Liver (tissue), 9 donors: ENCODE results near the gene MYRFL. TPM values are rescaled to one million over a fixed set of nuclear protein-coding genes. Genes with fewer than 3 reads are reported as not detected.

Experiments used
- DNase-seq: peaks from one replicate; pipeline ENCODE4 v3.0.0-alpha.2; 2017; ENCODE audit warnings: low spot score
- H3K27ac ChIP-seq, 2 donors: one replicate each; pipeline ENCODE4 v1.7.0; 2013; ENCODE audit warnings: inconsistent platforms in 2 of 2, low read length in 2 of 2, control low read depth in 1 of 2, low read depth in 1 of 2, mild to moderate bottlenecking in 1 of 2
- H3K27me3 ChIP-seq, 4 donors: one replicate each; pipeline versions ENCODE4 v1.6.1 to v1.7.0; 2013; ENCODE audit warnings: low read length in 3 of 4, inconsistent platforms in 1 of 4, mild to moderate bottlenecking in 1 of 4, moderate library complexity in 1 of 4; ENCODE audit not compliant: control insufficient read depth in 4 of 4, insufficient read depth in 4 of 4
- H3K36me3 ChIP-seq, 4 donors: one replicate each; pipeline versions ENCODE4 v1.6.1 to v1.7.0; 2013; ENCODE audit warnings: low read length in 3 of 4, mild to moderate bottlenecking in 3 of 4, low read depth in 1 of 4, moderate library complexity in 1 of 4; ENCODE audit not compliant: control insufficient read depth in 4 of 4, insufficient read depth in 3 of 4
- H3K4me1 ChIP-seq, 4 donors: one replicate each; pipeline versions ENCODE4 v1.6.1 to v1.7.0; 2013; ENCODE audit warnings: low read length in 3 of 4, mild to moderate bottlenecking in 3 of 4, moderate library complexity in 1 of 4; ENCODE audit not compliant: control insufficient read depth in 4 of 4, insufficient read depth in 4 of 4
- H3K4me3 ChIP-seq, 3 donors: one replicate each; pipeline versions ENCODE4 v1.6.1 to v1.7.0; 2013; ENCODE audit warnings: low read length in 3 of 3, control low read depth in 1 of 3, low read depth in 1 of 3, mild to moderate bottlenecking in 1 of 3
- H3K9ac ChIP-seq, 2 donors: one replicate each; pipeline ENCODE4 v1.7.0; 2013; ENCODE audit warnings: low read length in 2 of 2, mild to moderate bottlenecking in 2 of 2, moderate library complexity in 2 of 2, control low read depth in 1 of 2, low read depth in 1 of 2
- H3K9me3 ChIP-seq, 4 donors: one replicate each; pipeline versions ENCODE4 v1.6.1 to v1.7.0; 2013; ENCODE audit warnings: low read length in 3 of 4; ENCODE audit not compliant: control insufficient read depth in 4 of 4
- FOXA2 ChIP-seq: IDR thresholded peaks from 2 replicates; pipeline ENCODE4 v1.6.1; 2016; ENCODE audit warnings: antibody characterized with exemption
- GABPA ChIP-seq, 2 donors: IDR thresholded peaks in 1 of 2; conservative IDR thresholded peaks in 1 of 2; 2 replicates each; pipeline ENCODE4 v1.6.1; 2016; ENCODE audit warnings: antibody characterized with exemption in 2 of 2, mild to moderate bottlenecking in 1 of 2, moderate library complexity in 1 of 2
- HNF4A ChIP-seq, 2 donors: conservative IDR thresholded peaks; 2 replicates each; pipeline ENCODE4 v1.6.1; 2016; ENCODE audit warnings: antibody characterized with exemption in 2 of 2, mild to moderate bottlenecking in 2 of 2
- HNF4G ChIP-seq: IDR thresholded peaks from 2 replicates; pipeline ENCODE4 v1.6.1; 2016; ENCODE audit warnings: antibody characterized with exemption
- MAX ChIP-seq: IDR thresholded peaks from 2 replicates; pipeline ENCODE4 v1.6.1; 2016; ENCODE audit warnings: antibody characterized with exemption
- NR2F2 ChIP-seq: IDR thresholded peaks from 2 replicates; pipeline ENCODE4 v1.6.1; 2016; ENCODE audit warnings: antibody characterized with exemption
- REST ChIP-seq: IDR thresholded peaks from 2 replicates; pipeline ENCODE4 v1.6.1; 2016; ENCODE audit warnings: antibody characterized with exemption, mild to moderate bottlenecking
- RXRA ChIP-seq, 2 donors: IDR thresholded peaks; 2 replicates each; pipeline ENCODE4 v1.6.1; 2017 to 2018; ENCODE audit warnings: antibody characterized with exemption in 2 of 2, mild to moderate bottlenecking in 1 of 2
- TAF1 ChIP-seq: conservative IDR thresholded peaks from 2 replicates; pipeline ENCODE4 v1.6.1; 2016; ENCODE audit warnings: antibody characterized with exemption, mild to moderate bottlenecking
- YY1 ChIP-seq: IDR thresholded peaks from 2 replicates; pipeline ENCODE4 v1.6.1; 2016; ENCODE audit warnings: antibody characterized with exemption, mild to moderate bottlenecking
- WGBS: extraction: QIAGEN DNeasy Blood & Tissue Kit; methylation state at CpG from one replicate; pipeline ENCODE4 v1.1.7; 2013; 5-methylcytosine and 5-hydroxymethylcytosine counted together
- polyA plus RNA-seq, 2 donors: library from polyadenylated mRNA; stranded (reverse) in 1 of 2; unstranded in 1 of 2; fragments of 200-250 nt in 1 of 2; fragments of >200 nt in 1 of 2; fragmentation: Nextera tagmentation in 1 of 2; extraction: Ambion mirVana in 1 of 2; gene quantifications; one replicate each; pipeline versions ENCODE4 v1.2.1 to v1.2.3, GENCODE V29; 2013 to 2015
- total RNA-seq, 2 donors: library from RNA; depleted of rRNA; stranded (reverse); fragments of >200 nt; gene quantifications; one replicate each; pipeline ENCODE4 v1.2.3, GENCODE V29; 2014
- TF ChIP-seq, protein P1 (sequence below): fragments of 150-350 bp; IDR thresholded peaks from 2 replicates; pipeline ENCODE4 v1.5.1; 2017; ENCODE audit warnings: improper control_type of control experiment, low read depth, low read length; ENCODE audit not compliant: missing input control
- TF ChIP-seq, protein P2 (sequence below): IDR thresholded peaks from 2 replicates; pipeline ENCODE4 v1.6.1; 2016; ENCODE audit warnings: antibody characterized with exemption
- donor health status: healthy.
- donor health status: healthy.
- donor health status: healthy.
- donor health status: healthy.
- donor health status: healthy.

MYRFL gene
- total and polyA plus RNA-seq, 4 donors = under 0.01 to 0.19 (median 0.10) TPM

- H3K9me3 ChIP-seq = no peaks in the 10 kb centered on the region
- no peak for DNase-seq
- H3K36me3 ChIP-seq = no peaks in the 10 kb centered on the region
- H3K27ac ChIP-seq = no peak overlapping the region
- no peak overlapping the region for H3K9ac ChIP-seq
- no peak overlapping the region for H3K4me3 ChIP-seq
- no peaks in the 10 kb centered on the region for H3K27me3 ChIP-seq
- no peak for TF ChIP-seq HNF4G
- no peak for TF ChIP-seq GABPA (IDR thresholded peaks at IDR 0.05 in 1 of 2, conservative IDR thresholded peaks at IDR 0.05 in 1 of 2)
- no peak for TF ChIP-seq REST
- TF ChIP-seq, protein P1, sequence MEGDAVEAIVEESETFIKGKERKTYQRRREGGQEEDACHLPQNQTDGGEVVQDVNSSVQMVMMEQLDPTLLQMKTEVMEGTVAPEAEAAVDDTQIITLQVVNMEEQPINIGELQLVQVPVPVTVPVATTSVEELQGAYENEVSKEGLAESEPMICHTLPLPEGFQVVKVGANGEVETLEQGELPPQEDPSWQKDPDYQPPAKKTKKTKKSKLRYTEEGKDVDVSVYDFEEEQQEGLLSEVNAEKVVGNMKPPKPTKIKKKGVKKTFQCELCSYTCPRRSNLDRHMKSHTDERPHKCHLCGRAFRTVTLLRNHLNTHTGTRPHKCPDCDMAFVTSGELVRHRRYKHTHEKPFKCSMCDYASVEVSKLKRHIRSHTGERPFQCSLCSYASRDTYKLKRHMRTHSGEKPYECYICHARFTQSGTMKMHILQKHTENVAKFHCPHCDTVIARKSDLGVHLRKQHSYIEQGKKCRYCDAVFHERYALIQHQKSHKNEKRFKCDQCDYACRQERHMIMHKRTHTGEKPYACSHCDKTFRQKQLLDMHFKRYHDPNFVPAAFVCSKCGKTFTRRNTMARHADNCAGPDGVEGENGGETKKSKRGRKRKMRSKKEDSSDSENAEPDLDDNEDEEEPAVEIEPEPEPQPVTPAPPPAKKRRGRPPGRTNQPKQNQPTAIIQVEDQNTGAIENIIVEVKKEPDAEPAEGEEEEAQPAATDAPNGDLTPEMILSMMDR = no peak
- no peak for TF ChIP-seq NR2F2
- TF ChIP-seq FOXA2 = no peak
- no peak for TF ChIP-seq YY1
- TF ChIP-seq, protein P2, sequence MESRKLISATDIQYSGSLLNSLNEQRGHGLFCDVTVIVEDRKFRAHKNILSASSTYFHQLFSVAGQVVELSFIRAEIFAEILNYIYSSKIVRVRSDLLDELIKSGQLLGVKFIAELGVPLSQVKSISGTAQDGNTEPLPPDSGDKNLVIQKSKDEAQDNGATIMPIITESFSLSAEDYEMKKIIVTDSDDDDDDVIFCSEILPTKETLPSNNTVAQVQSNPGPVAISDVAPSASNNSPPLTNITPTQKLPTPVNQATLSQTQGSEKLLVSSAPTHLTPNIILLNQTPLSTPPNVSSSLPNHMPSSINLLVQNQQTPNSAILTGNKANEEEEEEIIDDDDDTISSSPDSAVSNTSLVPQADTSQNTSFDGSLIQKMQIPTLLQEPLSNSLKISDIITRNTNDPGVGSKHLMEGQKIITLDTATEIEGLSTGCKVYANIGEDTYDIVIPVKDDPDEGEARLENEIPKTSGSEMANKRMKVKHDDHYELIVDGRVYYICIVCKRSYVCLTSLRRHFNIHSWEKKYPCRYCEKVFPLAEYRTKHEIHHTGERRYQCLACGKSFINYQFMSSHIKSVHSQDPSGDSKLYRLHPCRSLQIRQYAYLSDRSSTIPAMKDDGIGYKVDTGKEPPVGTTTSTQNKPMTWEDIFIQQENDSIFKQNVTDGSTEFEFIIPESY = no peak
- TF ChIP-seq HNF4A (conservative IDR thresholded peaks at IDR 0.05) = no peak
- TF ChIP-seq TAF1 = no peak
- no peak for TF ChIP-seq MAX
- 88% methylated on average over 2 of the region's 2 CpGs for WGBS
- peaks cover 0 to 5% (median 3%) of the 10 kb centered on the region in 4 donors for H3K4me1 ChIP-seq
Measured at GRCh38 chr12:69833696-69834095, 8.7 kb downstream of the MYRFL start.

DNA sequence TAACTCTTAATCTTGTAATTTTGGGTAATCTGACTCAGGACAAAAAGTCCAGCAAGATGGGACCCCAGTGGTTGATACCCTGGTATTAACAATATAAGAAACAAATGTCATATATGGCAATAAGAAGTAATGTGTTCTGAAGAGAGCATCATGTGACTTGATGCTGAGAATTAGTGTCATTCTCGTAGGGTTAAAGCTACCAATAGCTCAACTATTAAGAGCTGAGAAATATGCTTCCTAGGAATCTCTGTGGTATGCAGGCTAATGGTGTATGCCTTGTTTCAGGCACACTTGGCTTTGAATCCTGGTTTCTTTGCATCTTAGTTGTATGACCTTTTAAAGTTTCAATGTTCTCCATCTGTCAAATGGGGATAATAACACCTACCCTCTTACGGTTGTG lies 9.1 kb downstream of the MYRFL start:
- Histone ChIP-seq H3K9me3 (no peaks in the 10 kb centered on the region), H3K36me3 (no peaks in the 10 kb centered on the region), H3K4me1 (peaks cover 0 to 5% (median 3%) of the 10 kb centered on the region in 4 donors), H3K27ac (no peak overlapping the region), H3K4me3 (no peak overlapping the region), H3K9ac (no peak overlapping the region), H3K27me3 (no peaks in the 10 kb centered on the region)
- DNase-seq = no peak
- 84% methylated on average over 2 of the region's 2 CpGs for WGBS
- TF ChIP-seq, protein P1 = no peak
- TF ChIP-seq TAF1 = no peak
- TF ChIP-seq YY1 = no peak
- TF ChIP-seq NR2F2 = no peak
- TF ChIP-seq RXRA (IDR thresholded peaks at IDR 0.05) = no peak
